NB4 (cell line): Measurements from ENCODE around the gene AGBL5.

Source experiments
- CTCF ChIP-seq: IDR thresholded peaks from one replicate; pipeline ENCODE4 v1.5.1; 2012; ENCODE audit warnings: low read depth, low read length
- MAX ChIP-seq: IDR thresholded peaks from 2 replicates; pipeline ENCODE4 v1.6.1; 2011; ENCODE audit warnings: low read depth, low read length
- POLR2A ChIP-seq: IDR thresholded peaks from 2 replicates; pipeline ENCODE4 v1.6.1; 2011; ENCODE audit warnings: mild to moderate bottlenecking; ENCODE audit not compliant: insufficient read length; ENCODE audit errors: extremely low read depth

GRCh38 chr2:27070653-27071276 lies 19.3 kb downstream of the AGBL5 start:
- TF ChIP-seq CTCF (no peak), POLR2A (no peak), MAX (no peak)
